HG03135 (cell line): Measurements from ENCODE around the gene EXD3.
"Not testable (repeated sequence)": the region's sequence is repeated elsewhere in the genome, so short reads cannot be mapped to it uniquely, and the experiment has no call there.

Experiments used
- ATAC-seq: cut with Tn5 transposase; IDR thresholded peaks from one replicate; pipeline ENCODE4 v1.9.1; 2021; ENCODE audit warnings: mild to moderate bottlenecking, moderate library complexity; ENCODE audit not compliant: unreplicated experiment

EXD3 gene

DNA sequence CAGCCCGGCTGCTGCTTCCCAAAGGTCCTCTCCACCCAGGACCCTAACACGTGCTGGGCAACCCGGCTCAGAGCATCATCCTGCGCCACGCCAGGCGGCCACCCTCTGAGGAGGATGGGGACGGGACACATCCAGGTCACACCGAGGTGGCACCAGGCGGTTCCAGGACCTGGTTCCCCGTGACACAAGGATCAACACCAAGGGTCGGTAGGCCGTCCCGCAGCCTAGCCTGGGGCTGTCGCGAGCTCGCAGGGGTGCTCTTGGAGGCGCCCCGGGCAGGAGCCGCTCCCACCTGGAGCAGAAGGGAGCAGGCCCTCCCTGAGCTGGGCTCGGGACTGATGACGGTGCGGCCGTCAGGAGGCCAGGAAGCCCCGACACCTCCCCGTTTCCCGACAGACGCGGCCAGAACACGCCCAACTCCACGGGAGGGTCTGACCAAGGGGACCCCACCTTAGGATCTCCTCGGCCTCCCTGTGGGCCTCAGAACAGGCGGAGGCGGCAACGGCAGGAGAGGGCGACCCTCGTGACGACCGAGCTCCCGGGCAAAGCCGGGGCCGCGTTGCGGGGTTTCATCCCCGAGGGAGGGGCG is 6.3 kb downstream of the EXD3 start:
- no peak for ATAC-seq

- no peak for ATAC-seq
Observed at GRCh38 chr9:137416006-137416562, 6.9 kb downstream of the EXD3 start.

- ATAC-seq, result no peak
Observed at GRCh38 chr9:137415451-137415850, 7.5 kb downstream of the EXD3 start.

GRCh38 chr9:137412431-137412830 is 10.5 kb downstream of the EXD3 start:
- no peak for ATAC-seq

- ATAC-seq, result no peak
Observed at GRCh38 chr9:137411645-137412380, 11.1 kb downstream of the EXD3 start.

GRCh38 chr9:137411260-137411644 is 11.7 kb downstream of the EXD3 start:
- ATAC-seq, result no peak

GRCh38 chr9:137410891-137411249 is 12.1 kb downstream of the EXD3 start:
- ATAC-seq, result no peak

DNA sequence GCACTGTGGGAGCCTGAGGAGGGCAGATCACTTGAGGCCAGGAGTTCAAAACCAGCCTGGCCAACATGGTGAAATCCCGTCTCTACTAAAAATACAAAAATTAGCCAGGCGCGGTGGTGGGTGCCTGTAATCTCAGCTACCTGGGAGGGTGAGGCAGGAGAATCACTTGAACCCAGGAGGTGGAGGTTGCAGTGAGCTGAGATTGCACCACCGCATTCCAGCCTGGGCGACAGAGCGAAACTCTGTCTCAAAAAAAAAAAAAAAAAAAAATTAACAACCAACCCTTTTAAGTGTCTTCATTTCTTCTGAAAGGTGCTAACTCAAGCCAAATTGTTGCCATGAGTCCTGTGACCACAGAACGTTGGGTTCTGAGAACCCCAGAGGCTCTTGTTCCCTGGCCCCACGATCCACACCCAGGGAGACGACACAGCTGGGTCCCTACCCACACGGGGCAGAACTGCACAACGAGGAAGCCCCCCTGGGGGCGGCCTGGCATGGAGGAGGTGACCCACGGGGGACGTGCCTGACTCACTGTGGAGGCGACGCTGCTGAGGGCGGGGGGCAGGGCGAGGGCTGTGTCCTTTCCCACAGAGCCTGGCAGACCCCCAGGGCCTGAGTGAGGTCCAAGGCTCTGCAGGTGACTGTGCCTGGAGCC is 12.6 kb downstream of the EXD3 start:
- not testable (repeated sequence) for ATAC-seq

DNA sequence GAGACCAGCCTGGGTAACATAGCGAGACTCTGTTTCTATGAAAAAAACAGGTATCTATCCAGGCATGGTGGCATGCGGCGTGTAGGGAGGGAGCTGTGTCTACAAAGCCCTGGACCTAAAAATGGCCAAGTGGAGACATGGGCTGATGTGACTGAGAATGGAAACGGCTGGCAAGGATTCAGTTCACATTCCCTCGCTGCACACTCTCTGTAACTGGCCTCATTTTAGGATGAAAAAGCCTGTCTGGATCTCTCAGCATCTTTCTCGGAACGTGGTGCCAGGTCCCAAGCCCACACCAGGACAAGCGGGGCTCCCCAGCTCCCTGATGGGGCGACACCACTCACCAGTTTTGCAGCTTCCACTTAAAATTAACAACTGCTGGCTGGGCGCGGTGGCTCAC is 13.4 kb downstream of the EXD3 start:
- no peak for ATAC-seq

GRCh38 chr9:137408651-137409405 is 14.1 kb downstream of the EXD3 start:
- ATAC-seq, result no peak

DNA sequence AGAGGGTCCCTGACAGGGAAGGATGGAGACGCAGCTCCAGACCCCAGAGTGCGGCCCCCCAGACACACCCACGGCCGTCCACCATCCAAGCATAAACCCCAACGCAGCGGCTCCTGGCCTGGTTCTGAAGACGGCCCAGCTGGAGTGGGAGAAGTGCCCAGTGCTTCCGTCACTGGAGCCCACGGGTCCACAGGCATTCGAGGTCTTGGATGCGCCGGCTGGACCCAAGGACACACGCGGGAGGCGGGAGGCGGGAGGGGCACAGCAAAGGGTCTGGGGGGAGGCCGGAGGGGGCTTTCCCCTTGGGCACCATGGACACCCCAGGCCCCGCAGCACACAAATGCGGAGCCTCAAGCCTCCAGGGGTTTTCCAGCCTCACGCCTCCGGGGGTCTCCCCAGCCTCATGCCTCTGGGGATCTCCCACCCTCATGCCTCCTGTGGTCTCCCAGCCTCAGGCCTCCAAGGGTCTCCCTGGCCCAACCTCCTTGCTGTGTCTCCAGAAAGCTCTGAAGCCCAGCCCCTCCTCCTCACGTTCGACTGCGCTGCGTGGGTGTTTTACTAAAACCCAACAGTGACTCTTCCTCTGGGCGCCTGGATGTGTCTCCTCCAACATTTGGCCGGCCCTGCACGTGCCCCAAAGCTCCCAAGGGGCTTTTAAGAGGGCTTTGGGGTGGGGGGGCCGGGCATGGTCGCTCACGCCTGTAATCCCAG is 15.2 kb downstream of the EXD3 start:
- no peak for ATAC-seq

DNA sequence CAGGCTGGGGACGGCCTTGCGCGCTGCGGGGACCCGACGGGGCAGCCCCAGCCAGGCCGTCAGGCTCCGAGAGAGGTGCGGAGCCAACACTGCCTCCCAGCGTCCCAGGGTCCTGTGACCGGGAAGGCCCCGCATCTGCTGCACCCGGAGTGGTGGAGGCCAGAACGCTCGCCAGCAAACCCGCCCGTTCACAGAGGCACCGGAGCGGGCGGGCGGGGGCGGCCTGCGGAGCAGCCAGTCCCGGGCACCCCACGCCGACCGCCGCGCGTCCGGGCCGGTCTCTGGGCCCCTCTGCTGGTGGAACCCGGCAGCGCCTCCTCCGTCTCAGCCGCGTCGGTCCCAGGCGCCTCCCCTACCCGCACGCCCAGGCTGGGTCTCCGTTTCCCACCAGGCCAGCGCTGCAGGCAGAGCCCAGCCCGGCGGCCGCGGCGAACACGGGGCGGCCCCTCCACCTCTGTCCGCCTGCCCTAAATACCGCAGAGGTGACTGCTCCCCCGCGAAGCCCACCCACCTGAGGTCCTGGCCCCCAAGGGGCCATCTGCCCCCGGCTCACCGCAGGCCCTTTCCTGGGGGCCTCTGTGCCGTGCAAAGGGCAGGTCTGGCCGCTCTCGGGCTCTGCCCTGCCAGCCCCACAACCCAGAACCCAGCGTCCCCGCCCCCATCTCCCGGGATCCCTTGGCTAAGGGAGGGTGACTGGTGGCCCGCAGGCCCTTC is 15.9 kb downstream of the EXD3 start:
- no peak for ATAC-seq

GRCh38 chr9:137406085-137406760 is 16.7 kb downstream of the EXD3 start:
- no peak for ATAC-seq

- ATAC-seq, result no peak
Observed at GRCh38 chr9:137405677-137406081, 17.3 kb downstream of the EXD3 start.

DNA sequence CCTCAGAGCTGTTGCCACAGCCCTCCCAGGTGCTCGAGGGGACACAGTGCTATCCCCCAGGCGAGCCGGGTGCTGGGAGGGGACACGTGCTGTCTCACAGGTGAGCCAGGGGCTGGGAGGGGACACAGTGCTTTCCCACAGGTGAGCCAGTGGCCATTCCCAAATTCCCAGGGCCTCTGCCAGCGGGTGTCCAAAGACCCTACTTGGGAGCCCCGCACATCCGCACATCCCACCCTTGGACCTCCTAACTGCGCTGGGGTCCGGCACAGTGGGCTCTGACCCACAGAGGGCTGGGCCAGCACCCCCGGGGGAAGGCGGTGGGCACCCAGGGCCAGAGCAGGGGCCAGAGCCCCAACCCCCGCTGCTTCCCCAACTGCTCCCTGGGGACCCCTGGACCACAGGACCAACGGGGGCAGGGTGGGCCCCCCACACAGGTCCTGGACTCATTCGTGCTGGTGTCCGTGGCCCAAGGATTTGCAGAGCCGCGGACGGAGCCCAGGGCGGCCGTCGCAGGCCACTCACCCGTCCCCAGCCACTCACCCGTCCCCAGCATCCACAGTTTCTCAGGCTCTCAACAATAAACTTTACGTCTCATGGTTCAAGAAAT is 17.9 kb downstream of the EXD3 start:
- ATAC-seq, result no peak

DNA sequence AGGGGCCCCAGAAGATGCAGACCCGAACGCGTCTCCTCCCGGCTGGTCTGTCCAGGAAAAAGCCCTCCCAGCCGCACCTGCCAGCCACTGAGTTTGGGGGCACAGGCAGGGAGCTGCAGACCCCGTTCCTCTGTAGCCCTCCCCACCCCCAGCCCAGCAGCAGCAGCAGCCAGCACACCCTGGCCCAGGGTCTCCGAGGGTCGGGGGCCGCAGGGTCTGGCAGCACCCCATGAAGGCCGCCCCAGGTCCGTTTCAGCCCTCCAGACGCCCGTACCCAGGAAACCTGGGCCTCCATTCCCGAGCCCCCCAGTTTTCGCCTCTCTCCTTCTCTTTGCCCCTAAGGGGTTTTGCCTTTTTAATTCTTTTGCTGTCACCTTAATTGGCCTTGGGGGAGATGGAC is 19.7 kb downstream of the EXD3 start:
- ATAC-seq, result no peak

DNA sequence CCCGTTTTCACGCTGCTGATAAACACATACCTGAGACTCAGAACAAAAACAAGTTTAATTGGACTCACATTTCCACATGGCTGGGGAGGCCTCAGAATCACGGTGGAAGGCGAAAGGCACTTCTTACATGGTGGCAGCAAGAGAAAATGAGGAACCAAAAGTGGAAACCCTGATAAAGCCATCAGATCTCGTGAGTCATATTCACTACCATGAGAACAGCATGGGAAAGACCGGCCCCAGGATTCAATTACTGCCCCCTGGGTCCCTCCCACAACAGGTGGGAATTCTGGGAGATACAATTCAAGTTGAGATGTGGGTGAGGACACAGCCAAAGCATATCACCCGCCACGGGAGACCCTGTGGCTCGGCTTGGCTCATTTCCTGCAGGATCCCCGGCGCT is 20.2 kb downstream of the EXD3 start:
- no peak for ATAC-seq

- no peak for ATAC-seq
Observed at GRCh38 chr9:137398561-137399468, 24.1 kb downstream of the EXD3 start.
